ENCODE data around the gene KRT35. TPM values are rescaled to one million over a fixed set of nuclear protein-coding genes. Genes with fewer than 3 reads are reported as not detected.

KRT35 gene
- total and polyA plus RNA-seq, 2 of the 13 experiments (the other 11 are each of a cell fraction or from before 2014, with no cell fraction given) = not detected

- TF ChIP-seq ZNF562 (CRISPR knock-in tag; IDR thresholded peaks at IDR 0.05; ENCODE audit: borderline replicate concordance) (no peak), NFRKB (IDR thresholded peaks at IDR 0.05) (no peak), ZNF589 (CRISPR knock-in tag; conservative IDR thresholded peaks at IDR 0.05) (no peak)
Measured at GRCh38 chr17:41496803-41497484, 16.0 kb upstream of the KRT35 start (continued).

- H3K4me2 ChIP-seq (ENCODE audit: low read depth, low read length) = no peak overlapping the region
- no TSS peak for BruUV-seq (replicated peaks)
- FAIRE-seq (no peak), DNase-seq (ENCODE audit: low spot score) (peak; percentile 13), ATAC-seq (no peak)
- peaks cover 3 to 31% of the 10 kb centered on the region in 2 experiments; a peak in 3 of 5 replicates for H3K27me3 ChIP-seq (ENCODE audit: control insufficient read depth in 1 of 2, insufficient read depth in 2 of 2, low read length in 2 of 2)
- H2AFZ ChIP-seq (ENCODE audit: low read length) = no peak overlapping the region
- no peak overlapping the region for H3K9ac ChIP-seq (ENCODE audit: insufficient read depth, low read depth, low read length)
- no peaks in the 10 kb centered on the region for H3K79me2 ChIP-seq (ENCODE audit: insufficient read depth, low read length)
- ChIA-PET POLR2A (no interaction called here), CTCF (ENCODE audit: low intra/inter-chr PET ratio, low total read pairs) (interaction anchor here (0.9 kb wide), 1 partner anchor 55 kb away, joined by 3 read pairs; no protein-coding TSS in a partner anchor)
- intact Hi-C loops (cut with micrococcal nuclease; ENCODE audit: unreplicated experiment) = no loop called here
- no peaks in the 10 kb centered on the region for H4K20me1 ChIP-seq (ENCODE audit: insufficient read depth, low read length)
- WGBS (ENCODE audit: low lambda C conversion rate) = 0% methylated on average over 2 of the region's 2 CpGs
- no peaks in the 10 kb centered on the region for H3K36me3 ChIP-seq (replicated peaks in 1 of 2; ENCODE audit: control insufficient read depth in 1 of 2, insufficient read depth in 2 of 2, low read length in 2 of 2)
- H3K4me3 ChIP-seq (replicated peaks in 1 of 3; ENCODE audit: insufficient read depth in 1 of 3, low read depth in 2 of 3, low read length in 3 of 3) = no peak overlapping the region
- no peaks in the 10 kb centered on the region for H3K9me3 ChIP-seq (ENCODE audit: low read length)
- peaks cover 18% of the 10 kb centered on the region for H3K4me1 ChIP-seq (ENCODE audit: insufficient read depth, low read length)
- in situ Hi-C loops (cut with HindIII; ENCODE audit: extremely low pct_ligation_motif_present, low pct_unique_long_range_greater_than_20kb) = no loop called here
- H3K27ac ChIP-seq (ENCODE audit: extremely low read length, insufficient read depth, low read length) = no peak overlapping the region
- no peak for TF ChIP-seq ATAD3A (CRISPR knock-in tag; IDR thresholded peaks at IDR 0.05)
- TF ChIP-seq HNRNPUL1 (IDR thresholded peaks at IDR 0.05; ENCODE audit: low read depth, low read length) = no peak
- no peak for TF ChIP-seq TGIF2 (CRISPR knock-in tag; IDR thresholded peaks at IDR 0.05)
- TF ChIP-seq ZNF790 (CRISPR knock-in tag; IDR thresholded peaks at IDR 0.05; ENCODE audit: borderline replicate concordance) = no peak
- no peak for TF ChIP-seq KAT8 (CRISPR knock-in tag; IDR thresholded peaks at IDR 0.05)
- TF ChIP-seq, protein P1, sequence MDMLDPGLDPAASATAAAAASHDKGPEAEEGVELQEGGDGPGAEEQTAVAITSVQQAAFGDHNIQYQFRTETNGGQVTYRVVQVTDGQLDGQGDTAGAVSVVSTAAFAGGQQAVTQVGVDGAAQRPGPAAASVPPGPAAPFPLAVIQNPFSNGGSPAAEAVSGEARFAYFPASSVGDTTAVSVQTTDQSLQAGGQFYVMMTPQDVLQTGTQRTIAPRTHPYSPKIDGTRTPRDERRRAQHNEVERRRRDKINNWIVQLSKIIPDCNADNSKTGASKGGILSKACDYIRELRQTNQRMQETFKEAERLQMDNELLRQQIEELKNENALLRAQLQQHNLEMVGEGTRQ (IDR thresholded peaks at IDR 0.05; ENCODE audit: low read depth, low read length) = no peak
- TF ChIP-seq, protein P1 (CRISPR knock-in tag; IDR thresholded peaks at IDR 0.05; ENCODE audit: borderline replicate concordance) = no peak
- TF ChIP-seq JARID2 (CRISPR knock-in tag; IDR thresholded peaks at IDR 0.05; ENCODE audit: insufficient replicate concordance) = no peak
- no peak for TF ChIP-seq ZNF260 (CRISPR knock-in tag; IDR thresholded peaks at IDR 0.05; ENCODE audit: borderline replicate concordance, low read depth)
- TF ChIP-seq CREB3 (CRISPR knock-in tag; IDR thresholded peaks at IDR 0.05) = no peak
- no peak for TF ChIP-seq THAP8 (CRISPR knock-in tag; IDR thresholded peaks at IDR 0.05; ENCODE audit: borderline replicate concordance)
- TF ChIP-seq, protein P2, sequence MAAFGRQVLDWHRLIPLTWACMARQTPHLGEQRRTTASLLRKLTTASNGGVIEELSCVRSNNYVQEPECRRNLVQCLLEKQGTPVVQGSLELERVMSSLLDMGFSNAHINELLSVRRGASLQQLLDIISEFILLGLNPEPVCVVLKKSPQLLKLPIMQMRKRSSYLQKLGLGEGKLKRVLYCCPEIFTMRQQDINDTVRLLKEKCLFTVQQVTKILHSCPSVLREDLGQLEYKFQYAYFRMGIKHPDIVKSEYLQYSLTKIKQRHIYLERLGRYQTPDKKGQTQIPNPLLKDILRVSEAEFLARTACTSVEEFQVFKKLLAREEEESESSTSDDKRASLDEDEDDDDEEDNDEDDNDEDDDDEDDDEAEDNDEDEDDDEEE (CRISPR knock-in tag; IDR thresholded peaks at IDR 0.05) = no peak
- no peak for TF ChIP-seq SIN3A (IDR thresholded peaks at IDR 0.05; ENCODE audit: borderline replicate concordance, low read depth, low read length)
- no peak for TF ChIP-seq GPN1 (CRISPR knock-in tag; IDR thresholded peaks at IDR 0.05; ENCODE audit: borderline replicate concordance)
- TF ChIP-seq, protein P3, sequence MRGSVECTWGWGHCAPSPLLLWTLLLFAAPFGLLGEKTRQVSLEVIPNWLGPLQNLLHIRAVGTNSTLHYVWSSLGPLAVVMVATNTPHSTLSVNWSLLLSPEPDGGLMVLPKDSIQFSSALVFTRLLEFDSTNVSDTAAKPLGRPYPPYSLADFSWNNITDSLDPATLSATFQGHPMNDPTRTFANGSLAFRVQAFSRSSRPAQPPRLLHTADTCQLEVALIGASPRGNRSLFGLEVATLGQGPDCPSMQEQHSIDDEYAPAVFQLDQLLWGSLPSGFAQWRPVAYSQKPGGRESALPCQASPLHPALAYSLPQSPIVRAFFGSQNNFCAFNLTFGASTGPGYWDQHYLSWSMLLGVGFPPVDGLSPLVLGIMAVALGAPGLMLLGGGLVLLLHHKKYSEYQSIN (CRISPR knock-in tag; IDR thresholded peaks at IDR 0.05; ENCODE audit: borderline replicate concordance) = no peak
Measured at GRCh38 chr17:41494524-41494923, 13.6 kb upstream of the KRT35 start.
